HFF-Myc (cell line): ENCODE data around the gene TNRC18.

Experiments
- DNase-seq: peaks from one replicate; pipeline ENCODE4 v3.0.0-alpha.2; 2011; ENCODE audit warnings: low read depth; ENCODE audit errors: extremely low read depth
- H3K4me3 ChIP-seq: replicated peaks from 2 replicates; pipeline ENCODE4 v1.5.1; 2011; ENCODE audit warnings: low read depth, mild to moderate bottlenecking, control low read depth, low read length
- CTCF ChIP-seq: IDR thresholded peaks from 2 replicates; pipeline ENCODE4 v1.5.1; 2012; ENCODE audit warnings: mild to moderate bottlenecking, low read depth, low read length, control low read depth; ENCODE audit errors: missing control alignments

Gene TNRC18

DNA sequence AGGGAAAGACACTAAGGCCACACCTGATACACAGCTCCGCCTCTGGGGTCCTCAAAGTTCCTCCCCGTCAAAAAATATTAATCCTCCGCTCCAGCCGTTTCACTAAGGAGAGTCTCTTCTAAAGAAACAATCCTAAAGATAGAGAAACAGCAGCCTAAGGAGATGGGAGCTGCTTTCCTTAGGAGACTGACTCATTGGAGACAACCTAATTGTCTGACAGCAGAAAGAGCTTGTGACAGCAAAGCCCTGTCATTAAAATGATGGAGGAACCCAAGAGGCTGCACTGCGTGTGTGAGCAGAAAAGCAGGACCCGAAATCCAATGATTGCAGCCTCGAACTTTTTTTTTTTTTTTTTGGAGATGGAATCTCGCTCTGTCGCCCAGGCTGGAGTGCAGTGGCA, 44.0 kb upstream of the TNRC18 start:
- TF ChIP-seq CTCF: no peak
- DNase-seq: no peak
- H3K4me3 ChIP-seq: no peak overlapping the region

DNA sequence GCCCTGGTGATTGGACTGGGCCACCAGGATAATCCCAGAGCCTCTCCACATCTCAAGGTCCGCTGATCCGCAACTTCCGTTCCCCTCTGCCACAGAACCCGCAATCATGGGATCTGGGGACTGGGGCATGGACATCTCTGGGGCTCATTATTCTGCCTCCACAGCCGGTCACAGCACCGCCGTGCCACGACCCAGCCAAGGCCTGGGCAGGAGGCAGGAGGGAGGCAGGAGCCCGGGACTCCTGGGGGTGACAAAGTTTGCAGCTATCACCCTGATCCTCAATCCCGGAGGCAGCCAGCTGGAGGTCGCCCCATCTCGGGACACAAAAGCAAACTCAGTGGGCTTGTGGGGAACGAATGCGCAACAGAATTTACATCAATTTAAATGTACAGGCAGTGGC, 42.9 kb upstream of the TNRC18 start:
- TF ChIP-seq CTCF: no peak
- no peak overlapping the region for H3K4me3 ChIP-seq
- no peak for DNase-seq

DNA sequence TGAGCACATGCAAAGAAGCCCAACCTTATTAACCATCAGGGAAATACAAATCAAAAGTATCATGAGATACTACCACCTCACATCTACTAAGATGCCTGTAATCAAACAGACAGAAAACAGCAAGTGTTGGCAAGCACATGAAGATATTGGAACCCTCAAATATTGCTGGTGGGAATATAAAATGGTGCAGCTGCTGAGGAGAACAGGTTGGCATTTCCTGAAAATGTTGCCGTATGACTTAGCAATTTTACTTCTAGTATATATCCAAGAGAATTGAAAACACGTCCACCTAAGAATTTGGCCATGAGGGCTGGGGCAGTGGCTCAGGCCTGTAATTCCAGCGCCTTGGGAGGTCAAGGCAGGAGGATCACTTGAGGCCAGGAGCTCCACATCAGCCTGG, 39.4 kb upstream of the TNRC18 start:
- no peak for TF ChIP-seq CTCF
- no peak for DNase-seq
- H3K4me3 ChIP-seq: no peak overlapping the region

DNA sequence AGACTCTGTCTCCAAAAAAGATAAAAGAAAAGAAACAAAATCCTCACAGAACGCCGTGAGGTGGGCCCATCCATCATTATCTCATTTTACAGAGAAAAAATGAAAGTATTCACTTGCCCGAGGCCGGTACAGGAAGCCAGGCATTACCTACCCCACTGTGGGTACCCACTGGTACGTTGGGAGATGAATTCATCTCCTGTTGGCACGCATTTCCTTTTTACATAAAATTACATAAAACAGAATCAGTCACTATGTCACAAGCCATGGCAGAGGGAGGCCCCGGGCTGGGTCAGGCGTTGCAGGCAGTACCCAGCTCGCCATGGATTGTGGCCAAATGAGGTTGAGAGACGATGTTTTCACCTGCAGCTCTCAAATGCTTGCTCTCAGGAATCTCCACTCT, 38.6 kb upstream of the TNRC18 start:
- no peak for TF ChIP-seq CTCF
- H3K4me3 ChIP-seq: no peak overlapping the region
- DNase-seq: no peak

DNA sequence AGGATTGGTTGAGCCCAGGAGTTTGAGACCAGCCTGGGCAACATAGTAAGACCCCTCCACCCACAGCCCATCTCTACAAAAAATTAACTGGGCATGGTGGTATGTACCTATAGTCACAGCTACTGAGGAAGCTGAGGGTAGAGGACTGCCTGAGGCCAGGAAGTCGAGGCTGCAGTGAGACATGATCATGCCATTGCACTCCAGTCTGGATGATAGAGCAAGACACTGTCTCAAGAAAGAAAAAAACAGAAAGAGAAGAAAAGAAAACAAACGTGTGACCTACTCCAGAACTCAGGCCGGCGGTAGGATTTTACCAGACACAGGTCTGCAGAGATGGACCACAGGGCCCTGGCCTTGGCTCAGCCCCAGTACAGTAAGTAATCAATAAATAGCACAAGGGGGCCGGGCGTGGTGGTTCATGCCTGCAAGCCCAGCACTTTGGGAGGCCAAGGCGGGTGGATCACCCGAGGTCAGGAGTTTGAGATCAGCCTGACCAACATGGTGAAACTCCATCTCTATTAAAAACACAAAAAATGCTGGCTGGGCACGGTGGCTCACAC, 35.4 kb upstream of the TNRC18 start:
- no peak for TF ChIP-seq CTCF
- DNase-seq: no peak
- no peak overlapping the region for H3K4me3 ChIP-seq

GRCh38 chr7:5457245-5457735, 33.7 kb upstream of the TNRC18 start:
- H3K4me3 ChIP-seq: no peak overlapping the region
- TF ChIP-seq CTCF: no peak
- no peak for DNase-seq

GRCh38 chr7:5456409-5456808, 32.8 kb upstream of the TNRC18 start:
- DNase-seq: no peak
- no peak overlapping the region for H3K4me3 ChIP-seq
- TF ChIP-seq CTCF: no peak
